ENCODE measurements around the gene ALS2. TPM values are rescaled to one million over a fixed set of nuclear protein-coding genes. Genes with fewer than 3 reads are reported as not detected.
A peak's percentile ranks its signal among the peaks of the same experiment; 100 is the strongest.

The ALS2 gene
- total RNA-seq, 1 experiment from 2014 or later, result 28.4 TPM

DNA sequence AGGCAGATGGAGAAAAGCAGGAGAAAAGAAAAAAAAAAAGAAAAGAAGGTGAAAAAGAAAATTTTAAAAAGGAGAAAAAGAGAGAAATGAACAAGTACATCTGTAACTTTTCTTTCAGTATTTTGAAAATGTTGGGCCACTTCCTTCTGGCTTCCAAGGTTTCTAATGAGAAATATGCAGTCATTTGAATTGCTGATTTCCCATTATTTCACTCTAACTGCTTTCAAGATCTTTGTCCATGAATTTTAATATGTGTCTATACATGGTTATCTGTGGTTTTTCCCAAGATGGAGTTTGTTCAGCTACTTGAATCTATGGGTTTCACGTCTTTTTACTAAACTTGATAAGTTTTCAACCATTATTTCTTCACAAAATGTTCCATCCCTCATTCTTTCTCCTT is 68.0 kb downstream of the ALS2 start:
- no peaks in the 10 kb centered on the region for H3K27me3 Mint-ChIP-seq (ENCODE audit: low read depth)
- peak overlapping the region in 2 of 3 experiments; percentile 45 to 53; a peak in 2 of 7 replicates for H3K27ac Mint-ChIP-seq
- H3K4me1 ChIP-seq (ENCODE audit: insufficient read depth, low read length), result no peaks in the 10 kb centered on the region

More for the DNA sequence above, 68.0 kb downstream of the ALS2 start:
- no peaks in the 10 kb centered on the region for H3K79me2 ChIP-seq (ENCODE audit: insufficient read depth, low read length)
- no peak overlapping the region for H4K8ac ChIP-seq (replicated peaks; ENCODE audit: insufficient read length, low read depth, low read length)
- H2BK20ac ChIP-seq (ENCODE audit: low read depth, low read length, poor library complexity, severe bottlenecking), result no peak overlapping the region
- no peak overlapping the region for H3K4me3 Mint-ChIP-seq
- no peak overlapping the region for H4K5ac ChIP-seq (ENCODE audit: insufficient read length, low read depth, low read length)
- H3K27ac ChIP-seq (ENCODE audit: insufficient read length, low read depth, low read length), result no peak overlapping the region
- H3K4ac ChIP-seq (ENCODE audit: low read depth, low read length), result no peak overlapping the region
- H2BK120ac ChIP-seq (ENCODE audit: low read depth, low read length, poor library complexity, severe bottlenecking), result no peak overlapping the region
- H2BK12ac ChIP-seq (ENCODE audit: insufficient read length, low read depth, low read length), result no peak overlapping the region
- H2AK5ac ChIP-seq (ENCODE audit: insufficient read length, low read length), result no peak overlapping the region
- TF ChIP-seq, protein P1, sequence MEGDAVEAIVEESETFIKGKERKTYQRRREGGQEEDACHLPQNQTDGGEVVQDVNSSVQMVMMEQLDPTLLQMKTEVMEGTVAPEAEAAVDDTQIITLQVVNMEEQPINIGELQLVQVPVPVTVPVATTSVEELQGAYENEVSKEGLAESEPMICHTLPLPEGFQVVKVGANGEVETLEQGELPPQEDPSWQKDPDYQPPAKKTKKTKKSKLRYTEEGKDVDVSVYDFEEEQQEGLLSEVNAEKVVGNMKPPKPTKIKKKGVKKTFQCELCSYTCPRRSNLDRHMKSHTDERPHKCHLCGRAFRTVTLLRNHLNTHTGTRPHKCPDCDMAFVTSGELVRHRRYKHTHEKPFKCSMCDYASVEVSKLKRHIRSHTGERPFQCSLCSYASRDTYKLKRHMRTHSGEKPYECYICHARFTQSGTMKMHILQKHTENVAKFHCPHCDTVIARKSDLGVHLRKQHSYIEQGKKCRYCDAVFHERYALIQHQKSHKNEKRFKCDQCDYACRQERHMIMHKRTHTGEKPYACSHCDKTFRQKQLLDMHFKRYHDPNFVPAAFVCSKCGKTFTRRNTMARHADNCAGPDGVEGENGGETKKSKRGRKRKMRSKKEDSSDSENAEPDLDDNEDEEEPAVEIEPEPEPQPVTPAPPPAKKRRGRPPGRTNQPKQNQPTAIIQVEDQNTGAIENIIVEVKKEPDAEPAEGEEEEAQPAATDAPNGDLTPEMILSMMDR (conservative IDR thresholded peaks at IDR 0.05), result no peak
- H3K4me2 ChIP-seq (ENCODE audit: insufficient read depth, insufficient read length, low read length), result no peak overlapping the region
- no peaks in the 10 kb centered on the region for H3K23me2 ChIP-seq (ENCODE audit: insufficient read length, low read depth, low read length, poor library complexity, severe bottlenecking)
- H3K56ac ChIP-seq (ENCODE audit: insufficient read length, low read depth, low read length), result no peak overlapping the region
- H3K14ac ChIP-seq (ENCODE audit: insufficient read depth, low read length), result no peak overlapping the region
- no peaks in the 10 kb centered on the region for H3K9me3 Mint-ChIP-seq
- no peak overlapping the region for H4K91ac ChIP-seq (ENCODE audit: insufficient read length, low read depth, low read length)
- no peak overlapping the region for H3K18ac ChIP-seq (ENCODE audit: insufficient read length, low read depth, low read length)
- no peaks in the 10 kb centered on the region for H3K27me3 ChIP-seq (ENCODE audit: insufficient read depth, low read length)
- no peak overlapping the region for H2AFZ ChIP-seq (ENCODE audit: low read length)
- H3K36me3 Mint-ChIP-seq (ENCODE audit: insufficient read depth in 1 of 3, low read depth in 3 of 3), result peaks cover 9 to 56% (median 54%) of the 10 kb centered on the region in 3 experiments; a peak in 6 of 7 replicates
- no CpG with 5 or more reads among the region's 1 CpG for WGBS (ENCODE audit: extremely low coverage, insufficient read length, low lambda C conversion rate)
- no peak overlapping the region for H3T11ph ChIP-seq (ENCODE audit: low read length)
- DNase-seq, result no peak
- H2BK15ac ChIP-seq (ENCODE audit: low read depth, low read length), result no peak overlapping the region
- H4K20me1 ChIP-seq (ENCODE audit: control insufficient read depth, insufficient read depth, insufficient read length), result no peaks in the 10 kb centered on the region
- H3K79me1 ChIP-seq (ENCODE audit: insufficient read depth, low read depth, low read length, poor library complexity, severe bottlenecking), result no peaks in the 10 kb centered on the region
- no peaks in the 10 kb centered on the region for H3K9me3 ChIP-seq (ENCODE audit: control insufficient read depth, low read depth, low read length)
- H2BK5ac ChIP-seq (ENCODE audit: insufficient read length, low read length), result no peak overlapping the region
- no peak overlapping the region for H3K23ac ChIP-seq (ENCODE audit: insufficient read length, low read depth, low read length)
- H3K4me1 Mint-ChIP-seq, result no peaks in the 10 kb centered on the region
- H3K9ac ChIP-seq (ENCODE audit: extremely low read depth, insufficient read length, low read length), result no peak overlapping the region
